ENCODE measurements around the gene PIK3R6.

DNA sequence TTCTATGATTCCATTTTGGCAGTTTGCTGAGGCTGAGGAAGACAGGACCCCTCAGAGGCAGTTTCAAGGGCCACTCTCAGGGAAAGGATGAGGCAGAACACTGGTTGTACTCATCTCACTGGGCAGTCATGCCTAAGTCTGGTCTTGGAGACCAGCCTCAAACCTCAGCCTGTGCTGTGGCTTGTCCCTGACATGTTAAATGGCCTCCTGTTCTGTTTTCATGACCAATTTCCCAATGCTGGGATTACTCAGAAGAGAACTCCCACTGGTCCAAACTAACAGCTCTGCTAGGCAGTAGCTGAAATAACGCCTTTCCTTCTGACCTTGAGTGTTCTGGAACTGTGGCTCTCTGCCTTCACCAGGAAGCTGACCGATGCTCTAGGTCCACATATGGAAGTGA lies 100.7 kb downstream of the PIK3R6 start:
- TF ChIP-seq GLI4 (CRISPR knock-in tag; IDR thresholded peaks at IDR 0.05; ENCODE audit: borderline replicate concordance) = no peak
- no peak for TF ChIP-seq MAFF (IDR thresholded peaks at IDR 0.05; ENCODE audit: low read depth, low read length)
- TF ChIP-seq YY1 (IDR thresholded peaks at IDR 0.05; ENCODE audit: insufficient read depth, insufficient replicate concordance, low read depth, low read length) = no peak
- no peak for TF ChIP-seq KMT2B (CRISPR knock-in tag; IDR thresholded peaks at IDR 0.05)
- TF ChIP-seq ZFP41 (CRISPR knock-in tag; IDR thresholded peaks at IDR 0.05; ENCODE audit: borderline replicate concordance) = no peak
- no peak for TF ChIP-seq SOX5 (CRISPR knock-in tag; IDR thresholded peaks at IDR 0.05; ENCODE audit: borderline replicate concordance)

Data from HepG2 (cell line).